Caki2 (cell line): ENCODE data around the gene CUBN. TPM values are rescaled to one million over a fixed set of nuclear protein-coding genes. Genes with fewer than 3 reads are reported as not detected.

Experiments used
- DNase-seq: peaks from one replicate; pipeline ENCODE4 v3.0.0-alpha.2; 2015; ENCODE audit warnings: low read depth
- in situ Hi-C: cut with HindIII; loops from 2 replicates; pipeline ENCODE4 v1.10.0; 2016; ENCODE audit warnings: low sequenced_read_pairs, low pct_unique_long_range_greater_than_20kb, mixed read lengths
- total RNA-seq: library from RNA; depleted of rRNA; stranded (reverse); fragments of >200 nt; shearing (Covaris generic); gene quantifications from 2 replicates; pipeline ENCODE4 v1.2.3, GENCODE V29; 2014; ENCODE audit warnings: low replicate concordance; rRNA removed

Gene CUBN
- 0.03 and 0.34 TPM in 2 replicates for total RNA-seq

DNA sequence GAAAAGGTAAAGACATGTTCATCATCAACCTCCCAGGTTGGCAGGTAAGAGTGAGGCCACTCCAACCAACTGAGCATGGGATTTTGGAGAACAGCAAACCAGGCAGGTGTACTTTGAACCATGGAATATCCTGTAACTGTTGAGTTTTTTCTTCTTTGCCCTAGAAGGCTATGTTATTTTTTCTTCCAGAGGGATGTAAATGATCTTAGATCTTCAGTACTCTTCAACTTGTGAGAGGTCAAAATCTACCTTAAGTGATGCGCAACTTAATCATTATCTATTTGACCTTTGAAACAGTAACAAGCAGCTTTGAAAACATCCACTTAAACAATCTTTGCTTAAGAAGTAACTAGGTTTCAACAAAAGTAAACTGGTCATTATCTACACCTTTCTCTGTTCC, at the start of gene CUBN:
Gene CUBN (minus strand): TSS at position 71 of the 400 bp plus-strand sequence. CDS start 46 bp downstream, at position 25.
- DNase-seq: no peak
- in situ Hi-C loops: no loop called here

DNA sequence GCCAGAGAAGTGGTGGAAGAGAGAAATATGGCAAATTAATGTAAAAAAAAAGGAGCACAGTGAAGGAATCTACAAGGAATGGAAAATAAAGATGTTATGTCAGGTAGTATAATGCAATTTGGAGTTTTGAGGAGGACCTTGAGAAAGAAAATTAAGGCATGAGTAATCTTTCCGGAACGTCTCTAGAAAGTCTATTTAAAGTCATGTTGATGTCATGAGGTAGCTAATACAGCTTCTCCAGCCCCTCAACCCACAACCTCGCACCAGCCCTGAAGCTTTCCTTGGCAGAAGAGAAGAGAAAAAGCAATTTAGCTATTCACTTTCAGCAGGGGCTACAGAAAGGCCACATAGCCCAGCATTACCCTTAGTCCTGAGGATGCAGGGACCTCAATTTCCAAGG, 49.4 kb upstream of the CUBN start:
- in situ Hi-C loops: no loop called here
- DNase-seq: no peak

DNA sequence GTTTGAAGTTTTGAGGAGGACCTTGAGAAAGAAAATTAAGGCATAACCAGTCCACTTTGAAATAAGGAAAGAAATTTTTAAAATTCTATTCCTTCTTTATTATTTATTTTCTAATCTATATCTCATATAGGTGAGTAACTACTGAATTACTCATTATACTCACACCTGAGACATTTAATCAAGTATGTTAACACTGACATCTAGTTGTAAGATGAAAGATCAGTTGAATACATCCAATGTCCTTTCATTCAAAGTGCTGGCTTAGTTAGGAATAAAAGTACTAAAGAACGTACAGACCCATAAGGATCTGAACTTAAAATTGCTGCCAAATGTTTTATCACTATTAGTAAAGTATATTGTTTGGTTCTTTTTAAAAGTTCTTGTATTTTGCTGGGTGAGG, 48.4 kb upstream of the CUBN start:
- DNase-seq: no peak
- in situ Hi-C loops: no loop called here

DNA sequence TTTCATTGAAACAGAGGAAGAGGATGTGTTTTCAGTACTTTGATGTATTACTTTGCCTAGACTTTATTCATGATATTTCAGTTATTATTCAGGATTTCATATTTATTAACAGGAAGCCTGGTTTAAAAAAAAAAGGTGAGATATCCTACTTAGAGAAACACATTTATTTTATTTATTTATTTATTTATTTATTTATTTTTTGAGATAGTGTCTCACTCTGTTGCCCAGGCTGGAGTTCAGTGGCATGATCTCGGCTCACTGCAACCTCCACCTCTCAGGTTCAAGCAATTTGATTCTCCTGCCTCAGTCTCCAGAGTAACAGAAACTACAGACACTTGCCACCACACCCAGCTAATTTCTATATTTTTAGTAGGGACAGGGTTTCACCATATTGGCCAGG, 47.4 kb upstream of the CUBN start:
- in situ Hi-C loops: no loop called here
- no peak for DNase-seq

DNA sequence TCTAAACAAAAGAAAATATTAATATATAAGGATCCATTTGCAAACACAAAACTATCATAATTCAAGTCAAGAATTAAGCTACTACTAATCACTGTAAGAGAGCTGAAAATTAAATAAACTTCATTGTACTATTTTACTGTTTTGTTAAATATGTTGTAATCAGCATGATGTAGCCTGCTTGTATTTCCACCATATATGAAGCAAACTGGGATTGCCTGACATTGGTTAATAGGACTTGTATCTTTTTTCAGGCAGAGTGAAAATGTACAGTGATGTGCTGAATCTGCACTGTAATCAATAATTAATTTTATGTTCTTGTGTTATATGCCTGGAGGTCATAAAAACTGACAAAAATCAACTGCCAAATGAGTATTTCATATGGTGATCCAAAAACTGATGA, 46.5 kb upstream of the CUBN start:
- in situ Hi-C loops: no loop called here

DNA sequence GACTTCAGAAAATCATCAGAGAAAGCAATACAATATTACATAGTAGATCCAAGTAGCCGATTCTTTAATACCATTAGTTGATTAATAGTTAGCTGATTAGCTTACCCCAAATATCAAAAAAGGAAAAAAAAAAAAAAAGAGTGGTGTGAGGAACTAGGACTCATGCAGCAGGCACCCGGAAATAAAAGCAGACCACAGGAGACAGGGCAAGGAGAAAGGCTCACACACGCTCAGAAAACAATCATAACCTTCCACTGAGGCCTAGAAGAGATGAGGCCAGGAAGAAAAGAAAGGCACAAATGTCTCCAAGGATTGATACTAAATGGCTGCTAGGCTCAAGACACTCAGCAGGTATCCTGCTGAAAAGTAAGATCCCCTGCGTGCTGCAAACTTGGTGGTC, 45.9 kb upstream of the CUBN start:
- no peak for DNase-seq
- in situ Hi-C loops: no loop called here

More for the DNA sequence above, 46.5 kb upstream of the CUBN start:
- DNase-seq: no peak

DNA sequence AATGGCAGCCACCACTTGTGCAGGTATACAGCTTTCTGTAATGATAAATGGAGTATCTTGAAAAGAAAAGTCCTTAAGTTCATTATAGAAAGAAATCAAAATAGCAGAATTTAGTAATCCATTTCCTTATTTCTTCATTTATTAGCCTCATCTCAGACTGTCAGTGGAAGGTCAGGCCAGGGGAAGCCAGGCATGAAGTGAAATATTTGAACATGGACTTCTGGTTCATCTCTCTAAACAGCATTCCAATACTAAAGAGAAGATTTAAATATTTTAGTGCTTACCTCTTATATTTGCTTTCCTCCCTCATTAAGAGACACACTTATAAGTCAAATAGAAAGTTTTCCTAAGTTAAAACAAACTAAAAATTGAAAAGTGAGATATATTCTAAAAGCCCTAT, 45.0 kb upstream of the CUBN start:
- in situ Hi-C loops: no loop called here
- DNase-seq: peak; percentile 16

DNA sequence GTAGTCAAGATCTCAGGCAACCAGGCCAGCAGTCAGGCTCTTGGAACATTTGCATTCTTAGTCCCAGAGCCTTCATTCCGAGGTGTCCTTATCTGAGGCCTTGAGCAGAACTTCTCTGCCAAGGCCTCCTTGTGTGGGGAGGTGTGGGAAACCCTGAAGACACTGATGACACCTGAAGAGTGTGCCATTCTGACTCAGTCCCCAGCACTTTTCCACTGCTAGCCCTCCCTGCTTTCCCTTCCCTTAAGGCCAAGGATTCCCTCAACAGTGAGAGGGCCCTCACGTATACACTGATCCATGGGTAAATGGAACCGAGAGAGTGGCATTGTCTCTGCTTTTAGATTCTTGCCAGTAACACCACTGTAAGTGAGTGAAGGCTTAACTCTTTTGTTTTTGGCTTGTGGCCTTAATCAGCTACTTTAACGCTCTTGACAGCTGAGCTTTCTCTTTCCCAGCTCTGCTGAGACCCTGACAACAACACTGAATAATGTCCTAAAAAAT, 41.6 kb upstream of the CUBN start:
- DNase-seq: no peak

DNA sequence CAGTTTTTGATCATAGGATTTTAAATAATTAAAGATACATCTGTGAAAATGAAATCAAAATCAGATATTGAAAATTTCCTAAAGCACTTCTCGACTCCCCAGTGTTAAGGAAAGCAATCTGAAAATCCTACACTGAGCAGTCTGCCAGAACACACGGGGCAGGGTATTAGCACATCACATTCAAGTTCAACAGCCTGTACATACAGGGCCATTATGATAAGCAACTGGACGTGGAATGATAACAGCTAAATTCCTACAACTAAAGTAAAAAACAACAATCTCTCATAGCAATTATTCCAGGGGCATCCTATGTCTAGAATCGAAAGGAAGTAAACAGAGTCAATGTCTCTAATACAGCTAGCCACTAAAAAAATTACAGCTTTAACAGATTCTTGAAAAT, 40.2 kb upstream of the CUBN start:
- in situ Hi-C loops: no loop called here

More for the DNA sequence above, 41.6 kb upstream of the CUBN start:
- in situ Hi-C loops: no loop called here

DNA sequence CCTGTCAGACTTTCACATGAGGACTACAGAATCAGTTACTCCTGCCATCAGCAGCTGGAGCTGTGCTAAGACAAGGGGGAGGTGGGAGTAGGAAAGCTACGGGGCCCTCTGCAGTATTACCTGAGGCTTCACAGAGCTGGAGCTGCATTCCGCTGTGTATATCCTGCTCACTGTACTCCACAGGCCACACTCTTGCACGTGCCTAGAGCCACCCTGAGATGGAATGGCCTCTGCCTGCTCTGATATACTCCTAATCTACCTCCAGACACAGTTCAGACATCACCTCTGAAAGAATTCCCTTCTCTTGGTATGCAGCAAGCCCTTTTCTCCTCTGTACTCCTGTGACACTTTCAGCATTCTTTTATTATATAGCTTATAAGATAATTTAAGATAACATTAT, 37.1 kb upstream of the CUBN start:
- no peak for DNase-seq
- in situ Hi-C loops: no loop called here

More for the DNA sequence above, 40.2 kb upstream of the CUBN start:
- DNase-seq: no peak

DNA sequence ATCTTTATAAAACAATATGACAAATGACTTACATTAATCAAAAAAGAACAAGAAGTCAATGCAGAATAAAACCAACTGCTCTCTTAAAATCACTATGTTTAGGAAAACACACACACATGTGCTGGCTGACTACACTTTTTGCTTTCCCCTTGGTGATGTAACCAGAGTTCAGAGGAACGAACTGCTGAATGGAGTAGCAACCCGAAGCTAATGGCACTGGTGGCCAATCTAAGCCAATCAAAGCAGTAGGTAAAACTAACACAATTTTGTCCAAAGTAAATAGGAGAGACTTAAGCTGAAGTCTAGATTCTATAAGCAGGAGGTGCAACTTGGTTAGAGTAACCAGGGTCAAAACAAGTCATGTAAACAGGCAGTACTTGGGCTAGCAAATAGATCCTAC, 33.2 kb upstream of the CUBN start:
- in situ Hi-C loops: no loop called here
- DNase-seq: no peak

DNA sequence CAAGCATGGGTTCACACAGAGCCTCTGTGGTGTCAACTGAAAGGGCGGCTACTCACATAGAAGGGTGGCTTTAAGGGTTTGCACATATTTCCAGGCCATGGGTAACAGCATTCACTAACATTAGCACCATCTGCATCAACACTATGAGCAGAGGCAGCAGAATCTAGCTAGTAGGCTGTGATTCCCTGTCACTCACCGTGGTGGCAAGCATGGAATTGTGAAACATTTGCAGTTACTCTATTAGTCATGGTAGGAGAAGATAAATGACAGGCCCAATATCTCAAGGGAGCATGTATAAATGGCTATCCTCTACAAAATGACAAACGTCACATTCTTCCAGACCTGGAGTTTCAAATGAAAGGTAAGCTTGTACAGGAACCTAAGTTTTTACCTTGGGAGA, 32.2 kb upstream of the CUBN start:
- in situ Hi-C loops: no loop called here
- no peak for DNase-seq

DNA sequence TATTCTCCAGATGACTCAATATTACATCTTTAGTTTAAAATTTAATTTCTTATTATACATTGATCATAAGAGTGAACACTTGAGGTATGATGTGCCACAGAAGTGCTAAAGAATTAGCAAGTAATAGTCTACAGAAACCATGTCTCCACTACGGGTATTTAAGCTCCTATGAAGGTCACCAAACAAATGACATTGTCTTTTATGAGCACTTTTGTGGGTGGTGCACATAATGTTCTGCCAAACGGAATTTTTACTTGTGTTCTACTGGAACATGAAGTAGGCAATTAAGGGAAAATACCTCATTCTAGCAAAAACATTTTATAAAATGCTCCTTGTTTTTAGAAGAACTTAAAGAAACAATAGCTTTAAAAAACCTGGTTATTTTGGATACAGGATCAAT, 27.4 kb upstream of the CUBN start:
- DNase-seq: no peak
- in situ Hi-C loops: no loop called here

DNA sequence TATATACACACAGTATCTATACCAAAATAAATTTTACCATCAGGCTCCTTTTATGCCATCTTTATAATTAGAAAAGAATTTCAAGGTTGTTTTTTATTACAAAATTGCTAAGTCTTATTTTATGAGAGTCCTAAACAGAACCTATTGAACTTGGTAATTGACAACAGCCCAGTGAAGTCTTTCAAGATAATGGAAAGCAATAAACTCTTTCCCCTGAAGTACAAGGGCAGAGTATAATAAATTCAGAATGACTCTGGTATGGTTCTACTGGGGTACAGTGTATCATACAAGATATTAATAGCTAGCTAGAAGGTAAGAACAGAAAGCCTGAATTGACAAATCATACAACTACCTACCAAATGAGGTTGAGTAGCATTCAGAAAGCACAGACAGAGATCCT, 26.2 kb upstream of the CUBN start:
- no peak for DNase-seq
- in situ Hi-C loops: no loop called here

DNA sequence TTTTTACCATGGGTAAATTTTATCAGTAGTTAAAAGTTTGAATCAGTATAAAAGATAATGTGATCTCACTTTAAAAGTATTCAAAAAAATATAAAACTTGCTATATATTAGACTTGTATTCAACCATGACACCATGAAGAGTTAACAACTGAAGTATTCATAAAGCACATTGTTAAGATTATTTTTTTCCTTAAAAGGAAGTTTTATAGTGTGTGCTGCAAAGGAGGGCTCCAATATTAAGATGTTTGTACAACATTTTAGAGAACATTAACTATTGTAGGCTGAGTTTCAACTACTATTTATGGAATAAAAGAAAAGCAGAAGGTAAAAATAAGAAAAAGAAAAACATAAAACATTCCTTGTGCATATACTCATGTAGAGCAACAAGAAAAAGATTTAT, 24.5 kb upstream of the CUBN start:
- no peak for DNase-seq
- in situ Hi-C loops: no loop called here

DNA sequence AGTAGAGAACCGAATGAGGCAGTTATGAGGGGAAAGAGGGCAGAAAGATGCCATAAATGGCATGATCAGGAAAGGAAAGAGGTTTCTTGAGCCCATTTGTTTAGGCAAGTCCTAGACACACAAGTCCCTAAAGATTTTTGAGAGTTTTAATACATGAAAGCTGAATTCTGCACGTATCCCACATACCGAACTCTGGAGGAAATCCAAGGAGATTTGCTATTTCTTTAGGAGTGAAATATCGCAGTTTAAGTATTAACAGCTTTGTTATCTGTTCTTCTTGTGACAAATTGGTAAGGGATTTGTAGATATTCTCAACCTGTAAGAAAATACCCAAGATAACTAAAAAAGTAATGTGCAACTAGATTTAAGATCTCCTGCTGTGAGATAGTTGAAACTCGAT, 23.7 kb upstream of the CUBN start:
- DNase-seq: no peak
- in situ Hi-C loops: no loop called here

DNA sequence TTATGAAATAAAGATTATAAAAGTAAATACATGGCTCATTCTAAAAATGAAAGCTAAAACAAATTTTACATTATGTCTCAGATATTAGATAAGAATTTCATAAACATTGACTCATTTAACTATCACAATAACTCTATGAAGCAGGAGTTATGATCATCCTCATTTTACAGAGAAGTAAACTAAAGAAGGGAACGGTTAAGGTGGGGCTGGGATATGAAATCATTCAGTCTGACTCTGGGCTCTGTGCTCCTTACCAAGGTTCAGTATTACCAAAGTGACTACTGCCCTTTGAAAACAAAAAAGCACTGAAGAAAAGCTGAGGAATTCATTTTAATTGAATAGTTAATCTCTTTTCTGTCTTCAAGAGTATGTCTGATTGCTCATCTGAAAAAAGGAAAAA, 22.1 kb upstream of the CUBN start:
- DNase-seq: no peak
- in situ Hi-C loops: no loop called here

DNA sequence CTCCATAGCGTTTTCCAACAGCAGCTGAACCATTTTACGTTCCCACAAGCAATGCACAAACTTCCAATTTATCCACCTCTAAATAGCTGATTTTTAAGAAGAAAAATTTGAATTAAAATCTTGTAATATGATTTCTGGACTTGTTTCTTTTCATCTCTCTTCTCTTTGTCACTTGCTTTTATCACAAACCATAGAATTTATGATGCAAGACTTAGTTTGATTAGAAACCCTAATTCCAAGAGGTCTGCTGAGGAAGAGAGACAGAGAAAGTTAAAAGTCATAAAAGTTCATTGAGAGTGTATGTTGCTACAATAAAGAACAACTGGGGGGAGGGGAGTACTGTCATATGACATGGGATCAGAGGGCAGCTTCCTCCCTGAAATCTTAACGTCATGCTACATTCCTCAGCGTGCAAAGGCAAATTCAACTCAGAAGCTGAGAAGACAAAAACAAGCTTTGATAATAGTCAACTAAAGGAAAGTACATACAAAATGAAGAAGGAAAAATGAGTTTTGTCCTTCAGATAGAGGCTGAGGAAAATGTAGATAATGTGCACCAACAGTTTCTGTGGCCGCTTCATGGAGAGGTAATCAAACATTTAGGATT, 18.4 kb upstream of the CUBN start:
- no peak for DNase-seq
- in situ Hi-C loops: no loop called here

DNA sequence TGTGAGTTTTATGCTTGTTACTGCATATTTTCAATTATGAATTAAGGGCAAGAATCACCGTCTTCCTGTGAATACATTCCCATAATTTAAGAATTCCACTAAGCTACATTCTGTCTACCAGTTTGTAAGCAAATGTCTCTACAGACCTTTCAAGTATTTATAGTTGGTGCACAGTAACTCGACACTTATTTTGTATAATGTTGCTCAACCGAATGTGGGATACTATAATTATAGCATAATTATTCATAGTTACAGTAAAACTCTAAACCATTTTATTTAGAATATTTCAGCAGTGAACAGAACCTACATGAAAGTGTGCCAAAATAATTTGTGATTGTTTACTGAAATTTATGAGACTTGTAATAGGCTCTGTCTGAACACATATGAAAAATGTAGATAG, 17.3 kb upstream of the CUBN start:
- in situ Hi-C loops: no loop called here
- DNase-seq: no peak

DNA sequence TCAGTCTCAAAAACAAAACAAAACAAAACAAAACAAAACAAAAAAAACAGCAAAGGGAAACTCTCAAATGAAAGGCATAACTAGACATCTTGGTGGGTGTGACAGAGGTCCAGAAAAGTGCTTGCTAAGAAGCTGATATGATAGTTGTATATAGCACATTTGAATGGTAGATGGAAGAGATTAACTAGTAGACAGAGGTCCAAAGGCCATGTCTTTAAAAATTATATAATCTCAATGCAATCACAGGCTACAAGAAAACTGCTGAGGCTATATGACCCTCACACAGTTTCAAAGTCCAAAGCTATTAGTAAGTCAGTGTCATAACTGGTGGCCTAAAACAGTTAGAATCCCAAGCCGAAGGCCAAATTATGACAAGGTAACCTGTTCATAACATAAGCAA, 15.6 kb upstream of the CUBN start:
- in situ Hi-C loops: no loop called here
- DNase-seq: no peak
